HG03342 (cell line): Measurements from ENCODE around the gene TBC1D5.
A peak's percentile ranks its signal among the peaks of the same experiment; 100 is the strongest.
"Not testable (repeated sequence)": the region's sequence is repeated elsewhere in the genome, so short reads cannot be mapped to it uniquely, and the experiment has no call there.

ENCODE experiments used
- ATAC-seq: cut with Tn5 transposase; IDR thresholded peaks from one replicate; pipeline ENCODE4 v1.9.1; 2021; ENCODE audit warnings: mild to moderate bottlenecking, moderate library complexity; ENCODE audit not compliant: unreplicated experiment

TBC1D5 gene

DNA sequence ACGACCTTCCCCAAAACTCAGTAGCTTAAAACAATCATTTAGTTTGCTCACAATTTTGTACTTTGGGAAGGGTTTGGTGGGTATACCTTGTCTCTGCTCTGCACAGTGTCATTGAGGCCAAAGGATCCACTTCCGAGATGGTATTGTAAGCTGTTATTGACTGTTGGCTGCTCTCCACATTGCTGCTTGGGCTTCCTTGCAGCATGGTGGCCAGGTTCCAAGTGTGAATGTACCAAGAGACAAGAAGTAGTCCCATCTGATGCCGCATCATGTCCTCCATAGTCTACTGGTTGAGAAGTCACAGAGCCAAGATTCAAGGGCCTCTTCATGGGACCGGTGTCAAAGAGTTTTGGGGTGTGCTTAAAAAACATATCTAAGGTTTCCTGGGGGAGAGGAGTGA lies 589.2 kb downstream of the TBC1D5 start:
- no peak for ATAC-seq

DNA sequence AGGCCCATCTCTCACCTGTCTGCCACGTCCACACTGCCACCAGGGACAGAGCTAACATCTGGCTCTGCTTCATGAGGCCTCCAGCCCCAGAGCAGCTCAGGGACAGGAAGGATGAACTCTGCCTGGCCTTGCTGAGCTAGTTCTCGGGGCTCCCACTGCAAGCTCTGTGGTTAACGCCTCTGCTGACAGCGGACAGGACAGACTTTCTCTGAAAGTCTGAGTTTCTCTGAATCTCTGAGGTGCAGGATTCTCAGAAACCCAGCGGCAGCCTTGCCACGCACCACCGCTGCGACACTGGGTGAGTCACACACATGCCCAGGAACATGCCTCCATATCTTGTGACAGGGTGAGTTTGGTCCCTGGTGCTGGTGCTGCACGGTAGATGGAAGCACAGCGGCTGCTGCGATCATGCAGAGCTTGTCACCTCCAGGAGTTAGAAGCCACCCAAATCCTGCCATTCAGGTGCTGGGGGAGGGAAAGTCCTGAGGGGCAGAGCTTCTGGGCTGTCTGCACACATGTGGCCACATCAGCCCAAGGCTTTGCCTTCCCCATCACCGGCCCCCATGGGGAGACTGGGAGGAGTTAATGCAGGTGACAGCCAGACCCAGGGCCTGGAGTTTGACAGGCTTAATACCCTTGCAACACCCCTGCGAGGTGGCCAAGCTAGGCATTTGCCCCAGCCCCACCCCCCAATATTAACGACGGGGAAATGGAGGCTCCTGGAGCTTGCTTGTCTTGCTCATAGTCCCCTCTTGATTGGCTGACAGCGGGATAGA lies 590.6 kb downstream of the TBC1D5 start:
- peak; percentile 96 for ATAC-seq

GRCh38 chr3:17149076-17149475 lies 593.4 kb downstream of the TBC1D5 start:
- ATAC-seq, result no peak

- no peak for ATAC-seq
These were observed 597.8 kb downstream of the TBC1D5 start for GRCh38 chr3:17144665-17144993.

DNA sequence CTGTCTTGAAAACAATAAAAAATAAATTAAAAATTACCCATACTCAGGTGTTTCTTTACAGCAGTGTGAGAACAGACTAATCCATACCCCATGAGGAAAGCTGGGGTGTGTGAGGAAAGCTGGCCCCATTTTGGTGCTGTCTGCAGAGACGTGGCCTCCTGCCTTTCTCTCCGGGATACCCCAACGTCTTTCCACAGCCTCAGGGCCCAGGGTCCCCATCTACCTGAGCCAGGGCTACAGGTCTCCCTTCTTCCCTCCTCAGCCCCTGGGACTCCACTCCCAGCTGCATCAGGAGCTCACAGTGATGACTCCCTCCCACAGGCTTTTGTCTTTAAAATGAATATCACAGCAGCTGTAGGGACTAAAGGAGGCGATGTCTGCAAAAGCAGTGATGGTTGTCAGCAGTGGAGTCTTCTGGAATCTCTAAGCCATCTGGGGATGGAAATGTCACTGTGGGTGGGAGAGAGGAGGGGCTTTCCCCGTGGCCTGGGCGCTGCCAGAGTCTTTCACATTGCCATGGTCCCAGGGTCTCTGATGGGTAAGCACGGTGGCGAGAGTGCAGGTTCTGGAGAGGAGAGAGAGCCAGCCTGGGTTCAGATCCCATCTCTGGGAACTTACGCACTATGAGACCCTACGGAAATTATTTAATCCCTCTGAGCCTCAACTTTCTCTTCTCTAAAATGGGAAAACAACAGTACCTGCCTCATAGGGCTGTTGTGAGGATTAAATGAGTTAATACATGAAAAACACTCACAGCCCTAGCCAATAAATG lies 598.4 kb downstream of the TBC1D5 start:
- ATAC-seq, result no peak

GRCh38 chr3:17142516-17142915 lies 599.9 kb downstream of the TBC1D5 start:
- ATAC-seq, result no peak

DNA sequence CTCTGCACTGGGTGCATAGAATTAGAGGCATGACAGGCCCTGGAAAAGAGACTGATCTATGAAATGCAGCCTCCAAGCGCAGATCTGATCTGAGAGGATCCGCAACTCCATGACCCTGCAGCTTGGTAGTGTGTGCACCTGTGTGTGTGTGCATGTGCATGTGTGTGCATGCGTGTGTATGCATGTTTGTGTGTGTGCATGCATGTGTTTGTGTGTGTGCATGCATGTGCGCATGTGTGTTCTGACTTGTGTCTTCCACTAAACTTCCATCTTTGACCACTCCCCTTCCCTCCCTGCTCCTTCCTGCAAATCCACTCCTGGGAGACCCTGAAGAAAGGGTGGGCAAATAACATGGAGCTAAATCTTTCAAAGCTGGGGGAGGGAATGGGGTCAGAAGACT lies 600.7 kb downstream of the TBC1D5 start:
- no peak for ATAC-seq

DNA sequence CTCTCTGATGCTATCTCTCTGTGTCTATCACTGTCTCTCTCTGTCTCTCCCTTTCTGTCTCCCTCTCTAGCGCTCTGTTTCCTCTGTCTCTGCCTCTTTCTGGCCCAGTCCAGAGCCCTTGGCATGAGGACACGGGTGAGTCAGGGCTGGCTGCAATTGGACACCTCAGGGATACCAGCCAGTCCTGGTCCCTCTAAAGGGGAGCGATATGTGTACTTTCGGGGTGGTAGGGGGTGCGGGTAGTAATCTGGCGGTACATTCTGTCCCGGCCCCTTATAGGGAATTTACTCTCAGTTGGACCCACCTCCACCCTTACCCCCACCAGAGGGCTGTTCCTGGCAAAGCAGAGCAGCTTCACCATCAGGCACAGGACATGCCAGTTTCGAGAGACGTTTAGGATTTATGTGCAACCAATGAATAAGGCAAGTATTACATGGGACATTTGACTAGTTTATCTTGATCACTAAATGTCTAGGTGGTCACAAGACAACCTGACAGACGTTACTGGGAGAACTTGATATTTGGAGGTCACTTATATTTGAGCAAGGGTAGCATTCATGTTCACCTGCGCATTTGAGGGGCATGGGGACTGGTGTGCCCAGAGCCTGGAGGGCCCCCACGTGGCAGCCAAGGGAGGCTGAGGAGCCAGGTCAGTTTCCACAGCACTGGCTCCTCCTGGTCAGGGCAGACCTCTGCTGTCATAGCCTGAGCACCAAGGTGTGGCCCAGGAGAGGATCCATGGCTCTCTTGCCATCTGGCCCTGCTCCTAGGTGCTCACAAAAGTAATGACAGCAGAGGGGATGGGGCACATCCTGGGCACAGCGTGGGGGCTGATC lies 601.5 kb downstream of the TBC1D5 start:
- no peak for ATAC-seq

DNA sequence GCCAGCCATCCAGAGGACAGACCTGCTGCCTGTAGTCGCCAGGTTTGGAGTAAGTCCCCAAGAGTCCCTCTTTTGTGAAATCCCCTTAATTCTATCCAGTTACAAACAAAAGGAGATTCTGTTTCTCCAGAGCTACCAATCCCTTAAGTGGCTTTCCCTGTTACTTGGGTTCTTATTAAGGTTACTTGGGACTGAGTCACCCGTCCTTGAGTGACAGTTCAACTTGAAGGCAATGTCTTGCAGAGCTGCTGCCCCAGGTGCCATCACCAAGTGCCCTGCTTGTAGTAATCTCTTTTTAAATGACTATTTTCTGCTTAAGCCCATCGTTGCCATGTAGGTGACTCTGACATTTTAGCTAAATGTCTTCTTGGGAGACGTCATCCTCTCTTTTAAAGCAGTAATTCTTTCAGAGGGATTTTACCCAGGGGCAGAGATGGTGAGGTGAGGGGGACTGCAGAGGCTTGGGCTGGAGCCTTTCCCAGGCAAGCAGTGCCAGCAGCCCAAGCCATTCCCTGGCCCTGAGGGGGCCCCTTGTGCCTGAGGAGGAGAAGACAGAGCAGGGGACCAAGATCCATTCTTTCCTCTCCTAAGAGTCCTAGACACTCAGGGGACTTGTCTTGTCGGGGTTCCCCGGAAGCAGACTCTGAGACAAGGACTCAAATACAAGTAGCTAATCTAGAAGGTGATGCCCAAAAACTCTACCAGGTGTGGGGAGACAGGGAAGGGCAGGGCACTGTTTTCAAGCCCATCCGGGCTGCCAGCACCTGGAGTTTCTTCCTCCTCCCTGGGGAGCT lies 604.0 kb downstream of the TBC1D5 start:
- no peak for ATAC-seq

DNA sequence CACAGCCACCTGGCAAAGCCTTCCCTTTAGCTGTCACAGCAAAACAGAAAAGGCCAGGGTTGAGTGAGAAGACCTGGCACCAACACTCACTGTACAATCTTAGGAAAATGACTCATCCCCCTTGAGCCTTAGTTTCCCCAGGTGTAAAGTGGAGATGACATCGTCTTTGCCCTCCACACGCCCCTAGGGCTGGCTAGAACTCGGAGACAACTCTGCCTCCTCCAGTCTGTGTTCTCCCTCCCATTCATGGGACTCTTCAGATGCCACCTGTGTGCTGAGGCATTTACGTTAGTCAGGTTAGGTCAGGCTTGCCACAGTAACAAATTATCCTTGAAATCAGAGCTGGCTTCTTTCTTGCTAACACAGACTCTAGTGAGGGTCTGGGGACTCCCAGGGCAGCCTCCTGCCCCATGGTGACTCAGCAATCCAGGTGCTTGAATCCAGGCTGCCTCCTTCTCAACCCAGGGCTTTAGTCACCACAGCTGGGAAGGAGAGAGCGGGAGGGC lies 605.1 kb downstream of the TBC1D5 start:
- no peak for ATAC-seq

DNA sequence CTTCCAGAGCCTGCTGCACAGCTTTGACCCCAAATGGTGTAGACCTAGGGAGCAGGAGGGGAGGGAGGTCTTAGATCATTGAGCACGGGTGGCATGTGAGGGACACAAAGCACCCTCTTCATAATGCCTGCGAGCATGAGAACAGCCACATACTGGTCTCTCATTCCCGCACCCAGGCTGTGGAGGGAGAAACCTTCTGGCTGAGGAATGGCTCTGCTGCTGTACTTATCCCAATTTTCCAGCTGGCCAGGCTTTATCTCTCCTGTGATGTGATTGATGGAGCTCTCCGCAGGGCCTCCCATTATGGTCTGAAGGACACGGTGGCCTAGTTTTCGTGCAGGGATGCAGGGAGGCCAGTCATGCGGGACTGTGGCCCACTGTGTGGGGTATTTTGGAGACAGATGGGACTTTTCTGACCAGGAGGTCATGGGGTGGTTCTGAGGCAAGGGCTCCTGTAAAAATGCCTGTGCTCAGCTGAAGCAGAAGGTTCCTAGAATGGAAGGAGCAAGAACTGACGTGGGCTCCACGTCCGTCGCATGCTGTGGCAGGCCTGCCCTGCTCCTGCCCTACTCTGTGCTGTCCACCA lies 606.2 kb downstream of the TBC1D5 start:
- ATAC-seq, result no peak

GRCh38 chr3:17135696-17136095 lies 606.7 kb downstream of the TBC1D5 start:
- no peak for ATAC-seq

- no peak for ATAC-seq
These were observed 608.5 kb downstream of the TBC1D5 start for GRCh38 chr3:17133632-17134545.

DNA sequence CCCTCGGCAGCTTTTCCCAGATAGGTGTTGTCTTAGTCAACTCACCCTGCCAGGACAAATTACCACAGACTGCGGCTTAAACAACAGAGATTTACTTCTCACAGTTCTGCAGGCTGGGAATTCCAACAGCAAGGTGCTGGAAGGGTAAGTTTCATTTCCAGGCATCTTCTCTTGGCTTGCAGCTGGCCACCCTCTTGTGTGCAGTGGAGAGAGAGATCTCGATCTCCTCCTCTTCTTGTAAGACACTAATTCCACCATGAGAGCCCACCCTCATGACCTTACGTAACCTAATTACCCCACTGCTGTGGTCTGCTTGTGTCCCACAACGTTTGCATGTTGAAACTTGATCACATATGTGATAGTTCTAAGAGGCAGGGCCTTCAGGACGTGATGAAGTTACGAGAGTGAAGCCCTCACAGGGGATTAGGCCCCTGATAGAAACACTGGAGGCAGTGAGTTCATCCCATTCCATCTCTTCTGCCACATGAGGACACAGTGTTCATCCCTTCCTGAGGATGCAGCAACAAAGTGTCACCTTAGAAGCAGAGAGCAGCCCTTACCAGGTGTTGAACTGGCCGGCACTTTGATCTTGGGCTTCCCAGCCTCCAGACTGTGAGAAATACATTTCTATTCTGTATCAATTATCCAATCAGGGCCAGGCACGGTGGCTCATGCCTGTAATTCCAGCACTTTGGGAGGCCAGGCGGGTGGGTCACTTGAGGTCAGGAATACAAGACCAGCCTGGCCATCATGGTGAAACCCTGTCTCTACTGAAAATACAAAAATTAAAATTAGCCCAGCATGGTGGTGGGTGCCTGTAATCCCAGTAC lies 609.9 kb downstream of the TBC1D5 start:
- ATAC-seq, result no peak

GRCh38 chr3:17130956-17131355 lies 611.5 kb downstream of the TBC1D5 start:
- no peak for ATAC-seq

DNA sequence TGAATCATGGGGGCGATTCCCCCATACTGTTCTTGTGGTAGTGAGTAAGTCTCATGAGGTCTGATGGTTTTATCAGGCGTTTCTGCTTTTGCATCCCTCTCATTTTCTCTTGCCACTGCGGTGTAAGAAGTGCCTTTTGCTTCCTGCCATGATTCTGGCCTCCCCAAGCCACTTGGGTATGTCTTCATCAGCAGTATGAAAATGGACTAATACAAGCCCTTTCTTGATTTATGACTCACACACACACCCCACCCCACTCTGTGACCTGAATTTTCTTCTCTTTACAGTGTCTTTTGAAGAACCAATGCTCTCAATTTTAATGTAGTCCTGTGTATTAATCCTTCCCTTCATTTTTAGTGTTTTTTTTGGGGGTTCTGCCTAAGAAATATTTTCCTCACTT lies 612.9 kb downstream of the TBC1D5 start:
- no peak for ATAC-seq

DNA sequence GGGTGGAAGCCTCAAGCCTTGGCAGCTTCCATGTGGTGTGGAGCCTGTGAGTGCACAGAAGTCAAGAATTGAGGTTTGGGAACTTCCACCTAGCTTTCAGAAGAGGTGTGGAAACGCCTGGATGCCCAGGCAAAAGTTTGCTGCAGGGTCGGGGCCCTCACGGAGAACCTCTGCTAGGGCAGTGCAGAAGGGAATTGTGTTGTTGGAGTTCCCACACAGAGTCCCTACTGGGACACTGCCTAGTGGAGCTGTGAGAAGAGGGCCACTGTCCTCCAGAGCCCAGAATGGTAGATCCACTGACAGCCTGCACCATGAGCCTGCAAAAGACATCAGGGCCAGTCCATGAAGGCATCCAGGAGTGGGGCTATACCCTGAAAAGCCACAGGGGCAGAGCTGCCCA lies 613.8 kb downstream of the TBC1D5 start:
- ATAC-seq, result not testable (repeated sequence)

DNA sequence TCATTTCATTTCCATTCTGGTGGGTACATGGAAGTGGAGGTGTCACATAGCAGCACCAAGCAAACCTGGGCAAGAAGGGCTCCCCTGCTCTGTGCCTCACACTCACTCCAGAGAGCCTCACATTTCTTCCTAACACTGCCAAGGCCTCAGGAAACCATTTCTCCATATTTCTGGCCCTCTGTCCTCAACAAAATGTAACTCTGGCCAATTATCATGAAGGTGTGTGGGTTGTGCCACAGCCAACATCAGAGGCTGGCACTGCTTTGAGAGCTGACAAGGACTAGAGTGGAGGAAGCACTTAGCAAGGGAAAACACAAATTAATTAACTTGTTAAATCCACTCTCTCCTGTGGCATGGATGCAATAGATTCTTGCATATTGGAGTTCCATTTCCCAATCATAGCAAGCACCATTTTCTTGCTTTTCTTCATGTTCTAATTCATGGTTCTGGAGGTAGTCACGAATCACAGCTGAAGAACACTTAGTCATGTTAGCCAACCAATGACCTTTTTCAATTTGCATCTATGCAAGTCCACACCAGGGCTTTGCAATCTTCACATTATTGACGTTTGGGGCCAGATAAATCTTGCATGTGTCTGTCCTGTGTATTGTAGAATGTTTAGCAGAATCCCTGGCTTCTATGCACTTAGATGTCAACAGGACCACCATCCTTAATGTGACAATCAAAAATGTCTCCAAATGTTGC lies 616.5 kb downstream of the TBC1D5 start:
- no peak for ATAC-seq
